GM19025 (cell line): ENCODE measurements around the gene SPC24.

ENCODE experiments used
- ATAC-seq: cut with Tn5 transposase; IDR thresholded peaks from one replicate; pipeline ENCODE4 v1.9.1; 2021; ENCODE audit warnings: mild to moderate bottlenecking, low read depth, moderate library complexity; ENCODE audit not compliant: unreplicated experiment

SPC24 gene, protein sequence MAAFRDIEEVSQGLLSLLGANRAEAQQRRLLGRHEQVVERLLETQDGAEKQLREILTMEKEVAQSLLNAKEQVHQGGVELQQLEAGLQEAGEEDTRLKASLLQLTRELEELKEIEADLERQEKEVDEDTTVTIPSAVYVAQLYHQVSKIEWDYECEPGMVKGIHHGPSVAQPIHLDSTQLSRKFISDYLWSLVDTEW

DNA sequence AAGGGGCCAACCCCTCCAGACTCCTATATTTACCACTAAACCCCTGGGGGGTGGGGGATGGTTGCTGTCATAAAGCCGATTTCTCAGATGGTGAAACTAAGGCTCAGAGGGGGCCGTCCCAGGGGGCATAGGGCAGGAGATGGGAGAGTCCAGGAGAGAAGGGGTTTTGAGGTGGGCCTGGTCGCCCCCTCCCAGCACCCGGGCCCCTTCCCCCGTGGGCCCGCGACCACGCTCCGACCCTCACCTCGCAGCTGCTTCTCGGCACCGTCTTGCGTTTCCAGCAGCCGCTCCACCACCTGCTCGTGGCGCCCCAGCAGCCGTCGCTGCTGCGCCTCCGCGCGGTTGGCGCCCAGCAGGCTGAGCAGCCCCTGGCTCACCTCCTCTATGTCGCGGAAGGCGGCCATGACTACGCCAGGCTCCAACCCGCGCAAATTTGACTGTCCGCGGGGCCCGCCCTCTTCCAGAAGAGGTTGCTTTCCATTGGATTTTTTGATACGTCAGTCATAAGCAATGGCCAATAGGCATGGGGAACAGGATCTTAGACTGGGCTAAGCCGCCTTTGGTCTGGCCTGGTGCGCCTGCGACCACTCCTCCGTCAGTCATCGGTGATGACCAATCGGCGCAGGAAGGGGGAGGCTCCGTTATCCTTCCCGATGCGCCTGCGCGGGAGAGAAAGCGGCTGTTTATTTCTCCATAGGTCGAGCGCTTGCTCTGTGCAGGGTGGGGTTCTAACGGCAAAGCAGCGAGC is at the start of gene SPC24:
Gene SPC24, minus strand, starts transcription at position 410 of the 748 bp plus-strand sequence. Its CDS starts 6 bp downstream, at position 404.
- ATAC-seq, result peak; percentile 95

DNA sequence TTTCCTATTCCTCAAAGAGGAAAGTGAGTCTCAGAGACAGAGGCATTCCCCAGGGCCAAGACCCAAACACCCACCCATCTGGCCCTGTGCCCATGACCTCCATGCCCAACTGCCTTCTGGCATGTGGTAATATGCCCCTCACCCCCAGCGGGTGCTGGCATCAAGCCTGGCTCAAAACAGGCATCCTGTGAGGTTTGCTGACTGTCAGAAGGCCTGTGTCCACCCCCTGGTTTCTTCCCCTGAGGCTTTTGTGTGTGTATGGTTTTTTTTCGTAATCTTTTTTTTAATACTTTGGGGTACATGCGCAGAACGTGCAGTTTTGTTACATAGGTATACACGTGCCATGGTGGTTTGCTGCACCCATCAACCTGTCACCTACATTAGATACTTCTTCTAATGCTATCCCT is 49.4 kb upstream of the SPC24 start:
- no peak for ATAC-seq

DNA sequence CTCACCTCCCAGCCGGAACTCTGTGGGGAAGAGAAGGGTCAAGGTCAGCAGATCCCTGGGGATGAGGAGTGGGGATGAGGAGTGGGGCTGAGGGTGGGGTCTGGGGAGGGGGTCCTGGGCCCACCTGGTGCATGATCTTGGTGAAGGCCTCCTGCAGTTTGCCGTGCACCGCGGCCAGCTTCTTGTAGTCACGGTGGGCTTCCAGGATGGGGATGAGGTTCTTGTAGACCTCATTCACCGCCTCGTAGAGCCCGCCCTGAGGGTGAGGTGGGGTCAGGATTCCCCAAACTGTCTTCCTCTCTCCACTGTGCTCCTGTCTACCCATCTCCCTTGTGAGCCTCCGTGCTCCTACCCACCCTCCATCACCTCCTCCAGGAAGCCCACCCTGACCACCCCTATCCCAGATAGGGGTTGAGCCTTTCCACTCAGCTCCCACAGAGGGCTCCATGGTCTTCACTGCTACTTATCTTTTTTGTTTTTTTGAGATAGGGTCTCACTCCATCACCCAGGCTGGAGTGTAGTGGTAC is 48.6 kb upstream of the SPC24 start:
- ATAC-seq, result no peak

DNA sequence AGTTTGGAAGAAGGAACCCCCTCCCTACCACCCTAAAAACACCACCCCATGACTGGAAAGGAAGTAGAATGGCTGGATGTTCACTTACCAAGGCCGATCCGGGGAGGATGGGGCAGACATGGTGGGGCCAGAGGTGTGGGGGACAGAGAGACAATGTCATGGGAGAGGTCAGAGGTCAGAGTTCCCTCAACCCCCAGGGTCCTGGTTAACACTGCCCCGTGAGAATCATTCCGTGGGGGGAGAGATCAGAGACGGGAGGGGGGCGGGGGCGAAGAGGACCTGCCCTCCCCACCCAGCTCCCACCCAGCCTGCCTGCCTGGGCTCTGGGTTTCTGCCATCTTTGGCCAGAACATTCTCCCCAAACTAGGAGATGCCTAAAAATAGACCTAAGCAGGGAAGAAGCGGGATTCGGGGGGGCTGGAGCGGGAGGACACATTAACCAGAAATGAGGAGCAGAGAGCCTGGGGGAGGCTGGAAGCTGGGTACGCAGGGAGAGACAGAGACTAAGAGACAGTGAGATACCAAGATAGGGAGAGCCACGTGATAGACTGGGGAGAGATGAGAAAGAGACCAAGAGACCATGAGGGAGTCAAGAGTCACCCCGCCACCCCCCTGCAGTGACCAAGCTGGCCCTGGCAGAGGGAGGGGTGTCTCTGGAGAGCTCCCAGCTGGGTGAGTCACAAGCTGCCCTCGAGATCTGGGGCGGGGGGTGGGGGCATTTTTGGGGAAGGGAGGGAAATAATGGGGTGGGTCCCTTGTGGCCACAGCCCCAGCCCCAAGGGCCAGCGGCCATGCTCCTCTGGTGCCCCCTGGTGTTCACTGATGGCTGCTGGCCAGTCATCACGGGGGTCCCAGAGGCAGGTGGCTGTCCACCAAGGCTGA is 47.9 kb upstream of the SPC24 start:
- ATAC-seq, result no peak

DNA sequence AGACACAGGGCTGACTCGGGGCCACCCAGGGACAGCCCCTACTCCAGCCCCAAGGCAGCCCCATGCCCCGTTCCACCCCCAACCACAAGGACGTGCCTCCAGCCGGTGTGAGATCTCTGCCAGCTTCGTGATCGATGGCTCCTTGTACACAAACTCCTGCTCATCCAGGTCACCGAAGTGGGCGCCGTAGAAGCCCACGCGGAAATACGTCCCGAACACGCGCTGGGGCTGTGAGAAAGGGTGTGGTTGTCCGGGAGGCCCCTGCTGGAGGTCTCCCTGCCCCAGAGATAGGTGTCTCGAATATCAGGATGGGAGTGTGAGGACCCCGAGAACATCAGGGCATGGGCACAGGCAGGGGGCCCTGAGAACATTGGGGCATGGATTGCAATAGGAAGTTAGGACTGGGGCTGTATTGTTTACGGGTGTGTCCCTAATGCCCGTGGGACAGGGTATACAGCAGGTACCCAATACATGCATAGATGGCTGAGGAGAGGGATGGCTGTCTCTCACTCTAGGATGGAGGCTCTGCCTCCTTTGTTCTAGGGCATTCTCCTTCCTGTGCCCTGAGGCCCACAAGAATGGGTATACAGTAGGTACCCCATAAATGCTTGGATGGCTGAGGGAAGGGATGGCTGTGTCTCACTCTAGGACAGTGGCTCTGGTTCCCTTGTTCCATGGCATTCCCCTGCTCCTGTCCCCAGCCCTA is 47.1 kb upstream of the SPC24 start:
- ATAC-seq, result no peak

DNA sequence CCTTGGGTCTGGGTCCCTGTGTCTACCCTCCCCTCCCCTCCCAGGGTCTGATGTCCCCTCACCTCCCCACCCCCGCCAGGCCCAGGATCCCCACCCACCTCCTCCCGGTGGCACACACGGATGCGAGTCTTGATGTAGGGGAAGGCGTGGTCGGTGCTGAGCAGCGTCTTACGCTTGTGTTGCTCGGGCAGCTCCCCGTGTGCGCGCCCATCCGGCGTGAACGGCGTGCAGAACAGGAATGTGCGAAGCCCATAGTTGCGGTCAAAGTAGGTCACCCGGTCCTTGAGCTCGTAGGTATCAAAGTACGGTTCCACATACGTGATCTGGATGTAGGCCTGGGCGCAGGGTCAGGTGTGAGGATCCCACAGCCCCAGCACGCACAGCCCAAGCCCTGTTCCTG is 46.2 kb upstream of the SPC24 start:
- no peak for ATAC-seq

DNA sequence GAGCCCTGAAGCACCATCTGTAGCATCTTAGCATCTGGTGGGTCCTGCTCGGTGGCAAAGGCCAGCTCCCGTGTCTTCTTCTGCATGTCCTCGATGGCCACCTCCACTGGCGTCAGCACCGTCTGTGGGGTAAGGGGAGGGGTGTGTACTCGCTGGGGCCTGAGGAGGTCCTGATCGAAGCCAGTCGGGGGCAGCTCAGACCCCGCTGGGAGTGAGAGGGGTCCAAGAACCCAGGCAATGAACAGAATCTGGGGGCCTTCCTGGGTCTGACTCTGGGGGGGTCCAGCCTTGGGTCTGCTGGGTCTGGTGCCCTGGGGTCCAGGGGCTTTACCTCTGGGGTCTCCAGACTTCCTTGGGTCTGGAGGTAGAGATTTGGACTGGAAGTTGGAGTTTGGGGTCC is 45.3 kb upstream of the SPC24 start:
- ATAC-seq, result no peak

DNA sequence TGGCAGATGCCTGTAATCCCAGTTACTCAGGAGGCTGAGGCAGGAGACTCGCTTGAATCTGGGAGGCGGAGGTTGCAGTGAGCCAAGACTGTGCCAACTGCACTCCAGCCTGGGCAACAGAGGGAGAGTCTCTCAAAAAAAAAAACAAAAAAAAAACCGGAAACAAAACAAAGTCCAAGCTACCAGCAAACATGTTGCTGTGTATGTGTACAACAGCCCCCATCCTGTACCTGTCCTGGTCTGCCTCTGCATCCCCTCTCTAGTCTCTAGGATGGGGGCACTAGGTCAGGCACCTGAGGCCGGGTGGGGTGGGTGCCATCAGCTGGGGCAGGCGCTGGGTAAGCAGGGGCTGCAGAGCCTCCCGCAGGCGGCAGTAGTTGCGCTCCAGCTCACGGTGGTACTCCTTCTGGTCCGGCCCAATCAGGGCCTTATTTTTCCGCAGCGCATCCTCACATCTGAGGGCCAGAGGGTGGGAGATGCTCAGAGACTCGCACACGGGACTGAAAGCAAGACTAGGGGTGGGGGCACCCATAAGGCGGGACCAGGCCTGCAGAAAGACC is 44.5 kb upstream of the SPC24 start:
- ATAC-seq, result no peak

DNA sequence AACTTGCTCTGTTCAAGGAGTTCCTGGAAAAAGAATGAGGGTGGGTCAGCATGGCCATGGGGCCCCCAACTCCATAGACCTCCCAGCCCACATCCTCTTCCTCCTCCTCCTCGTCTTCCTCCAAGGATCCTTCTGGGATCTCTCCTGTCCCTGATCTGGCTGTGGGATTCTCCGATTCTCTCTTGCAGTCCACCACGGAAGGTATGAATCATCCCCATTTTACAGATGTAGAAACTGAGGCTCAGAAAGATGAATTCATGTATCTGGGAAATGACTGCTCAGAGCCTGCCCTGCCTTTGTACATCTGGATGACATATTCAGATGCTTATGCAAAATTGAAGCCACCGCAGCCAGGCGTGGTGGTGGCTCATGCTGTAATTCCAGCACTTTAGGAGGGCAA is 43.9 kb upstream of the SPC24 start:
- no peak for ATAC-seq

DNA sequence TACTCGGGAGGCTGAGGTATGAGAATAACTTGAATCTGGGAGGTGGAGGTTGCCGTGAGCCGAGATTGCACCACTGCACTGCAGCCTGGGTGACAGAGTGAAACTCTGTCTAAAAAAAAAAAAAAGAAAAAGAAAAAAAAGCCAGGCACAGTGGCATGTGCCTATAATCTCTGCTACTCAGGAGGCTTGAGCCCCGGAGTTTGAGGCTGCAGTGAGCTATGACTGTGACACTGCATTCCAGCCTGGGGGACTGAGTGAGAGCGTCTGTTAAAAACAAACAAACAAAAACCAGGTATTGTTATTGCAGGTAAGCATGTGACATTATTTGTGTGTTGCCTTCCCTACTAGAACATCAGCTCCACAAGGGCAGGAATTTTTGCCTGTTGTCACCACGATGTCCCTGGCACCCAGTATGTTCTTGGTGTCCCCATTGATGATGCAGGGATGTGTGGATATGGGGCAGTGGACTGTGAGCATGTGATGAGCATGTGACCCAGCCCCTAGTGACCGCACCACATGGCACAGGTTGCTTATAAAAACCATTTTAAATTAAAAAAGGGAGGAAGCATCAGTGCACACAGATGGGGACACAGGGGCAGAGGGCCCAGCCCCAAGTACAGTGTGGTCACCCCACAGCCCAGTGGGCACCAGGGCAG is 43.3 kb upstream of the SPC24 start:
- no peak for ATAC-seq

DNA sequence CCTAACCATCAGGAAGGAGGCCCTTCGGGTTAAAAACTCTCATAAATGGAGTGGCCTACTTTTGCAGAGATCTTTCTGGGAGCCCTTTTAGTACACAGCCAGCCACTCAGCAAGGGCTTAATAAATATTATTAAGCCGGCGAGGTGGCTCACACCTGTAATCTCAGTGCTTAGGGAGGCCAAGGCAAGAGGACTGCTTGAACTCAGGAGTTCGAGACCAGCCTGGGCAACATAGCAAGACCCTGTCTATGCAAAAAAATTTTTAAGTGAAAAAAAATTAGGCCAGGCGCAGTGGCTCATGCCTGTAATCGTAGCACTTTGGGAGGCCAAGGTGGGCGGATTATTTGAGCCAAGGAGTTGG is 42.6 kb upstream of the SPC24 start:
- ATAC-seq, result no peak

DNA sequence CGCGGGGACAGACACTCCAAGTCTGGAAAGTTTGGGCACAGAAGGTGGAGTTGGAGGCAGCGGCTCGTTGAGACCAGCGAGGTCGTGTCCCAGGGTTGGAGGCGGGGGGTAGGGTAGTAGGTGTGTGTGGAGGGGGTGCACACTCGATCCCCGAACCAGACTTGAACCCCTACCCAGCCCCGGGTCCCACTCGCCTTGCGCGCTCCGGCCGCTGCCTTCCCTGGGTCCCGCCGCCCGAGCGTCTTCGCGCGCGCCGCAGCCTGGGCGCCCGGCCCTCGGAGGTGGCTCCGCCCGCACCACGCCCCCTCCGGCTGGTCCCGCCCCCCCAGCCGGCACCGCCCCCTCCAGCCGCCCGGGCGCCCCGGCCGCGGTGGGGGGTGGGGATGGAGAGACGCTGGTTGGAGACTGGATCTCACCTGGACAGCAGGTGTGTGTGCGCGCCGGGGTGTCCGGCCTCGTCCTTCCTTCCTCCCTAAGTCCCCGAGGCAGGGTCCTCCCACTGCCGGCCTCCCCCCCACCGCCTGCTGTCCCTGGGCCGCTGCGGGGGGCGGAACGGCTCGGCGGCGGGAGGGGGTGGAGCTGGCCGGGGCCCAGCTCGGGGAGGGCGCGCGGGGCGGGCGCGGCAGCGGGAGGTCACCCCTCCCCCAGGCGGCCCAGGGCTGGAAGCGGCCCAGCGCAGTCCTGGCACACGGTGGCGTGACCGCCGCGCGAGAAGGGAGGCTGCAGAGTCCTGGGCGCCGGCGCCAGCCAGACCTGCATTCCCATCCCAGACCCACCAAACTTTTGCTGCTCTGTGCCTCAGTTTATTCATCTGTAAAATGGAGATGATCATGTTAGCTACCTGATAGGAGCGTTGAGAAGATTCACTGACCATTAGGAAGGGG is 42.0 kb upstream of the SPC24 start, which contains the start of gene KANK2:
Gene KANK2, minus strand, starts transcription at position 255 of the 884 bp plus-strand sequence. CDS start 3,034 bp downstream, outside the sequence.
- ATAC-seq, result peak; percentile 82

DNA sequence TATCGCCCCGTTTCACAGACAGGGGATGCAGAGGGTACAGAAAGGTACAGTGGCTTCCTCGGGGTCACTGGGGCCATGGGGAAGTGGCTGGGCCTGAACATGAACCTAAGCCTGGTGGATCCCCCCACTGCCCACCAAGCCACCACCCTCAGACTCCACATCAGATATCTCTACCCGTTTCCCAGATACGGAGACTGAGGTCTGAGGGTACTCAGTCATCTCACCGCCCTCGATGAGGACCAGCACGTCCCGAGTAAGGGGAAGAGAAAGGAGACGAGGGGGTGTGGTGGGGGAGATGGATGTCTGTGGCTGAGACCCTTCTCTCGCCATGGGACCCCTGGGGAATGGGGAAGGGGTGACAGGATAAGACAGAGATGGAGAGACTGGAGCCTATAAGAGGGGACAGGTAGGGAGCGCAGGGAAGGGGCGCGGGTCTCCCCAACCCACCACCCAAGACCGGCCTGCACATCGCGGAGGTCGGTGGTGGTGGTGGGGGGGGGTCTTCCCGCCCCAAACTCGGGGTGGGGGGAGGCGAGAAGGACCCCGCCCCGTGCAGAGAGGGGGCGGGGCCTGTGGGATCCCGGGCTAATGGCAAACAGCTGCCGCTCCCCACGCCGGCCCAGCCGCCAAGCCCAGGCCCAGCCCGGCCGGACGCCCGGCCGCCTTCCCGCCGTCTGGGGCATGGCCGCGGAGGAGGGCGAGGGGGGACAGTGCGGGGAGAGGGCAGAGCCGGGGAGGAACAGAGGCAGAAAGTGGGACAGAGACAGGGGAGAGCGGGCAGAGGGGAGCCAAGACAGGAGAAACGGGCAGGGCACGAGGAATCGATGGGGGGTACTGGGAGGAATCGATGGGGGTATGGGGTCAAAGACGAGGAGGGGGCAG is 41.1 kb upstream of the SPC24 start:
- ATAC-seq, result no peak

DNA sequence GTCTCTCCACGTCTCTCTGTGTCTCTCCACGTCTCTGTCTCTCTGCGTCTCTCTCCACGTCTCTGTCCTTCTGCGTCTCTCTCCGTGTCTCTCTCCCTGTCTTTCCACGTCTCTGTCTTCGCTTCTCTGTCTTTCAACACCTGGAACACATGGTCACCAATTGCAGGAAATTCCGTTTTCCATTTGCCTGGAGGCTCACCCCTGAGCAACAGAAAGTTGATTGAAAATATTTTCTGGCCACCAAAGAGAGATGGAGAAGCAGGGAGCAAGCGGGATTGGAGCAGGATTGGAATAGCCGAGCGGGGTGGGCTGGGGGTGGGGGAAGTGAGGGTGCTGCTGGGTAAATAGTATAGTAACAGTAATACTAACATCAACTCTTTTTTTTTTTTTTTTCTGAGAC is 40.1 kb upstream of the SPC24 start:
- no peak for ATAC-seq

DNA sequence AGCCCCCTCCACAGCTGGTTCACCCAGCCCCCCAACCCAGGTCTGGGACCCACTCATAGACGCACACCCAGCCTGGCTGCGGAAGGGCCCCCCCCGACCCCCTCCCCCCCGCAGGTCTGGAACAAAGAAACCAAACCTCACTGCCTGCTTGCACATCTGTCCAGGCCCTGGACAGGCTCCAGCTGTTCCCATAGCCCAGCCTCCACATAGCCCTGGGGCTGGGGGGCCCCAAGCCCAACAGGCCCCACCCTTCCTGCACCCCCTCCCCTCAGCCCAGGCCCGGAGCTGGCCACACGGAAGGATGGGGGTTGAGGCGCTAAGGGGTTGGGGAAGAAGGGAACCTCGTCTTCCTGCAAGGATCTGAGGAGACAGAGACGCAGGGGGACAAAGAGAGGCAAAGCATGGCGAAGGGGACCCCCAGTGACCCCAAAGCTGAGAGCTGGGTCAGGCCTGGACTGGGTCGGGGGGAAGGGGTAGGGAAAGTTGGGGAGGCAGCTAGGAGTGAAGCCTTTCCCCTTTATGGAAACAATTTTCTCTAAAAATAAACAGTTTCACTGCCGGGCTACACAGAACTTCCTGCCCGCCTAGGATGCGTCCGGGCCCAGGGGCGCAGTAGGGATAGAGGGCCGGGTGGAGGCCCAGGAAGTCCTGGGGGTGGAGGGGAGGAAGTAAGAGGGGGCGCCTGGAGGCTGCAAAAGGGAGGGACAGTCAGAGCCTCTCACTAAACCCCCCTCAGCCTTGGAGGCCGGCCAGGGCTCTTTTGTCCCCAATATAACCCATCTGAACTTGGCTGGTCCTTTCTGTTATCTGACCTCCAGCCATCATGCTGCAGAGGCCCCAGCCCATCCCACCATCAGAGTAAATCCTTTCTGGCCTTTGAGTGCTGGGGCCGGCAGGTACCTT is 39.3 kb upstream of the SPC24 start:
- ATAC-seq, result no peak

DNA sequence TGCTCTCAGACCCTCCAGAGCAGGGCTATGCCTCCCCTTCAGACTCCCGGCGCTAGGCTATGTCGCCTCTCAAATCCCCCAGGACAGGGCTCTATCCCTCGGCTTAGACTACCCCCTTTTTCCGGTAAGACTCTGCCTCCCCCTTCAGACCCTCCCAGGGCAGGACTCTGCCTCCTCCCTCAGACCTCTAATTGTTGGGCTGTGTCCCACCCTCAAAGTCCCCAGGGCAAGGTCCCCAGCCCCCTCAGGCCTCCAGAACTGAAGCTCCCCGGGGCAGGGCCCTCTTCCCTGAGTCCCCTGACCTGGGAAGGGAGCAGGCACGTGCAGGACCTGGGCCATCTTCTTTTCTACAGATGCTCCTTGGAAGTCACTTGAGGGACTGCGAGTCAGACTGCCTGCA is 38.6 kb upstream of the SPC24 start:
- ATAC-seq, result no peak
